Activated CD8-positive, alpha-beta memory T cell treated with anti-CD3 and anti-CD28 coated beads for 4 hours (primary cell): ENCODE results near the gene SLC44A4.
"Not testable (repeated sequence)": the region's sequence is repeated elsewhere in the genome, so short reads cannot be mapped to it uniquely, and the experiment has no call there.

ENCODE experiments used
- DNase-seq, 2 donors: peaks; one replicate each; pipeline ENCODE4 v3.0.0-alpha.2; 2020; ENCODE audit warnings: low read depth in 2 of 2

SLC44A4 gene

DNA sequence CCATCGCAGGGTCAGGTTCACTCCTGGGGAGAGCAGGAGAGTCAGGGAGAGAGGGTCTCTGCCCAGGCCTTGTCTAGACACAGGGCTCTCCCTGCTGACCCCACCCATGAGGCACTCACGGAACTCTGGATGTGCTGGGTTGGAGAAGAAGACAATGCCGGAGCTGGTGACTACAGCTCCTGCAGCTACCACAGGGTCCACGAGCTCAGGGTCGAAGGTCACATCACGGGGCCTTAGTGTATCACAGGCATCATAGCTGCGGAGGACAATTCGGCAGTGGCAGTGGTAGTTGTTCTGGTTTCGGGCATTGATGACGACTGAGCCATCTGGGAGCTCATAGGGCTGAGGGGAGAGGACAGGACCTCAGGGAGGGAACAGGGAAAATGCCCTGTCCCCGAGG, 18.9 kb downstream of the SLC44A4 start:
- no peak for DNase-seq

DNA sequence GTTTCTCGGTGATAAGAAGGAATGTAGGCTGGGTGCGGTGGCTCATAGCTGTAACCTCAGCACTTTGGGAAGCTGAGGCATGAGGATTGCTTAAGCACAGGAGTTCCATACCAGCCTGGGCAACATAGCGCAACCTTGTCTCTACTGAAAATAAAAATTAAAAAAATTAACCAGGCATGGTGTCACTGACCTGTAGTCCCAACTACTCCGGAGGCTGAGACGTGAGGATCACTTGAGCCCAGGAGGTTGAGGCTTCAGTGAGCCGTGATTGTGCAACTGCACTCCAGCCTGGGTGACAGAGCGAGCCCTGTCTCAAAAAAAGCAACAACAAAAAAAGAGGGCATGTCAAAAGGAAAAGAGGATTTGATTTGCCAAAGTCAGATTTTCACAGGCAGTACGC, 20.1 kb downstream of the SLC44A4 start:
- no peak for DNase-seq

DNA sequence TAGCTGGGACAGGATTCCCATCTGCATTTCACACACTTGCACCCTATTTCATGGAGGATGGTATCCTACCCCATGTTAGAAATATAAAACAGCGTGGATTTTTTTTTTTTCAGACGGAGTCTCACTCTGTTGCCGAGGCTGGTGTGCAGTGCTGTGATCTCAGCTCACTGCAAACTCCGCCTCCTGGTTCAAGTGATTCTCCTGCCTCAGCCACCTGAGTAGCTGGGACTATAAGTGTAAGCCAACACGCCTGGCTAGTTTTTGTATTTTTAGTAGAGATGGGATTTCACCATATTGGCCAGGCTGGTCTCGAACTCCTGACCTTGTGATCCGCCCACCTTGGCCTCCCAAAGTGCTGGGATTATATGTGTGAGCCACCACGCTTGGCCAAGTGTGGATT, 21.0 kb downstream of the SLC44A4 start:
- DNase-seq, result not testable (repeated sequence)

GRCh38 chr6:31851980-31852718, 26.6 kb downstream of the SLC44A4 start:
- DNase-seq, result not testable (repeated sequence)

GRCh38 chr6:31851485-31851832, 27.3 kb downstream of the SLC44A4 start:
- no peak for DNase-seq

- no peak for DNase-seq
Observed at GRCh38 chr6:31850765-31851484, 27.9 kb downstream of the SLC44A4 start.

GRCh38 chr6:31847276-31847978, 31.4 kb downstream of the SLC44A4 start:
- DNase-seq, result no peak

DNA sequence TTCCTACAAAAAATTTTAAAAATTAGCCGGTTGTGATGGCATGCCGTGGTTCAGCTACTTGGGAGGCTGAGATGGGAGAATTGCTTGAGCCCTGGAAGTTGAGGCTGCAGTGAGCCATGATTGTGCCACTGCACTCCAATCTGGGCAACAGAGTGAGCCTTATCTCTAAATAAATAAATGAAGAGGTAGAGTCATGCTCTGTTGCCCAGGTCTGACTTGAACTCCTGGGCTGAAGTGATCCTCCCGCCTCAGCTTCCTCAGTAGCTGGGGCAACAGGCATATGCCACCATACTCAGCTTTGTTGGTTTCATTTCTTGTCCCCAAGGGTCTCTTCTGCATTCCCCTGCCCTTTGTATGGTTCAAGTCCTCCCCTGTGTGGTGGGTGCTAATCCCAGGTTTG, 34.3 kb downstream of the SLC44A4 start:
- DNase-seq, result no peak

DNA sequence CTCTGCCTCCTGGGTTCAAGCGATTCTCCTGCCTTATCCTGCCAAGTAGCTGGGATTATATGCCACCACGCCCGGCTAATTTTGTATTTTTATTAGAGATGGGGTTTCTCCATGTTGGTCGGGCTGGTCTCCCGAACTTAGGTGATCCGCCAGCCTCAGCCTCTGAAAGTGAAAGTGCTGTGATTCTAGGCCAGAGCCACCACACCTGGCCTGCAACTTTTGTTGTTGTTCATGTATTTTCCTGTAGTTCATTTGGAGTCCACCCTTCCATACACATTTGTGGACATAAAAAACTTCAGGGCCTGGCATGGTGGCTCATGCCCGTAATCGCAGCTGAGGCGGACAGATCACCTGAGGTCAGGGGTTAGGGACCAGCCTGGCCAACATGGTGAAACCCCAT, 36.7 kb downstream of the SLC44A4 start:
- no peak for DNase-seq

DNA sequence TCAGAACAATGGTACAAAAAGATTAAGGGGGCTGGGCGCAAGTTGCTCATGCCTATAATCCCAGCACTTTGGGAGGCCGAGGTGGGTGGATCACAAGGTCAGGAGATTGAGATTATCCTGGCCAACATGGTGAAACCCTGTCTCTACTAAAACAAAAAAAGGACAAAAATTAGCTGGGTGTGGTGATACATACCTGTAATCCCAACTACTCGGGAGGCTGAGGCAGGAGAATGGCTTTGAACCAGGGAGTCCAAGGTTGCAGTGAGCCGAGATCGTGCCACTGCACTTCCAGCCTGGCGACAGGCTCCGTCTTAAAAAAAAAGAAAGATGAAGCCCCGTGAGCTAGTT, 39.0 kb downstream of the SLC44A4 start:
- DNase-seq, result not testable (repeated sequence)

- DNase-seq, result no peak
Observed at GRCh38 chr6:31838968-31839367, 39.8 kb downstream of the SLC44A4 start.

DNA sequence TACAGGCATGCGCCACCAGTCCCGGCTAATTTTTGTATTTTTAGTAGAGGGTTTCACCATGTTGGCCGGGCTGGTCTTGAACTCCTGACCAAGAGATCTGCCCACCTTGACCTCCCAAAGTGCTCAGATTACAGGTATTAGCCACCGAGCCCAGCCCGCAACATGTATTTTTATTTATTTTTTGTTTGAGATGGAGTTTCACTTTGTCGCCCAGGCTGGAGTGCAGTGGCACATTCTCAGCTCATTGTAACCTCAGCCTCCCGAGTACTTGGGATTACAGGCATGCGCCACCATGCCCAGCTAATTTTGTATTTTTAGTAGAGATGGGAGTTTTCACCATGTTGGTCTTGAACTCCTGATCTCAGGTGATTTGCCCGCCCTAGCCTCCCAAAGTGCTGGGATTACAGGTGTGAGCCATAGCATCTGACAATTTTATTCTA, 40.7 kb downstream of the SLC44A4 start:
- not testable (repeated sequence) for DNase-seq

- no peak for DNase-seq
Observed at GRCh38 chr6:31837369-31838113, 41.3 kb downstream of the SLC44A4 start.

- no peak for DNase-seq
Observed at GRCh38 chr6:31836474-31837368, 42.1 kb downstream of the SLC44A4 start.

DNA sequence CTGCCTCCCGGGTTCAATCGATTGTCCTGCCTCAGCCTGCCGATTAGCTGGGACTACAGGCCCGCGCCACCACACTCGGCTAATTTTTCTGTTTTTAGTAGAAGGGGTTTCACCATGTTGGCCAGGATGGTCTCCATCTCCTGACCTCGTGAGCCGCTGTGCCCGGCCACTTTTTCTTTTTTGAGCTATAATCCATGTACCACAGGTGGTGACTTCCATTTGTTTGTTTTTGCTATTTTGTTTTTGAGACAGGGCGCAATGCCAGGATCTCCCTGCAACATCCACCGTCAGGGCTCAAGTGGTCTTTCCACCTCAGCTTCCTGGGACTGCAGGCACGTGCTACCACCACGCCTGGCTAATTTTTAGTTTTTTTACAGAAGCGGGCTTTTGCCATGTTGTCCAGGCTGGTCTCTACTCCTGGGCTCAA, 42.7 kb downstream of the SLC44A4 start:
- DNase-seq, result no peak

DNA sequence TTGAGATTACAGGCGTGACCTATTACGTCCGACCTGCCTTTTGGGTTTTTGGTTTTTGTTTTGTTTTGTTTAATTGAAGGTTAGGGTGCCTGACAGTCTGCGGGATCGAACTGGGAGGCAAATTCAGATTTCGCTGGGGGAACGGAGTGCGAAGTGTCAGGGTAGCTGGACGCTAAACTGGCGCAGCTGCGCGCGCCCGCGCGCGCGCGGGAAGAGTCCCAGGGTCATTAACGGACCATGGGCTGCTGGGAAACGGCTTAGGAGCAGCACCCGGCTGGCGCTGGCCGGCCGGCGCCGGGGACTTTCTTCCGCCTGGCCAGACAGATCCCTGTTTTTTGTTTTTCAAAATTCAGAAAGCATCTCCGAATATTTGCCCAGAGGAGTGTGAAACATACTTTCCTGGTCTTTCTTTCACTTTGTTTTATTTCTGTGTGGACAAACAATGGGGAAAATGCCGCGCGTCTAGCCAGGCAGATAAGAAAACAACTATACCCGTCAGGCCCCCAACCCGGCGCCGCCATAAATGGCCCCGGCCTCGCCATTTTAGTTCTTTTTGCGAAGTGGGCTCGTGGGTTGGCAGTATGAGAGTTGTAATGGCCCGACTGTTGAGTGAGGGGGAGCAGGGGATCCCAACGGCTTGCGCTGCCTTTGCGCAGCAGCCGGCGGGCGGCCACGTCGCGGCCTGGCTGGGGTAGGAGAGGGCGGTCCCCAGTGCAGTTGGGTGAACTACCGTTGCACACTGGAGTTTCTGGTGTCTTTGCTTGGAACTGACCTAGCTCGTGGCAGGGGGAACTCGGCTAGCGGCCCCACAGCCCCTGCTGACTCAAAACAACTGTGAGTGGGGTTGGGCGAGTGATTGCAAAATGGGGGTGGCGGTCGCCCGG, 44.2 kb downstream of the SLC44A4 start:
- DNase-seq, result peak; percentile 54 to 61

- no peak for DNase-seq
Observed at GRCh38 chr6:31831350-31832215, 47.2 kb downstream of the SLC44A4 start.

GRCh38 chr6:31830886-31831335, 47.9 kb downstream of the SLC44A4 start:
- no peak for DNase-seq
